AG04450 (cell line): Measurements from ENCODE around the gene SIN3B. TPM values are rescaled to one million over a fixed set of nuclear protein-coding genes. Genes with fewer than 3 reads are reported as not detected.

Source experiments
- CTCF ChIA-PET: fragments of 300-600, 350-600 bp; formaldehyde crosslinking; extraction: SDS; loops from one replicate; lab custom pipeline; 2022; ENCODE audit warnings: antibody characterized with exemption, inconsistent platforms; lab: Charles Lee
- POLR2A ChIA-PET: fragments of 350-600 bp; formaldehyde crosslinking; extraction: SDS; loops from one replicate; lab custom pipeline; 2021; ENCODE audit warnings: antibody characterized with exemption, inconsistent platforms; lab: Yijun Ruan, JAX
- DNase-seq: peaks from one replicate; pipeline ENCODE4 v3.0.0-alpha.2; 2011; ENCODE audit warnings: low read depth, low spot score
- H3K27ac ChIP-seq: one replicate; pipeline ENCODE4 v1.5.1; 2012; ENCODE audit warnings: low read depth, low read length, control low read depth
- H3K27me3 ChIP-seq: one replicate; pipeline ENCODE4 v1.6.0; 2012; ENCODE audit warnings: low read length; ENCODE audit not compliant: control insufficient read depth, insufficient read depth
- H3K4me3 ChIP-seq: 2 replicates; pipeline ENCODE4 v1.5.1; 2011; ENCODE audit warnings: mild to moderate bottlenecking, low read depth, low read length, control low read depth
- H3K9me3 ChIP-seq: 2 replicates; pipeline ENCODE4 v1.5.1; 2012; ENCODE audit warnings: low read length; ENCODE audit not compliant: control insufficient read depth, insufficient read depth
- CTCF ChIP-seq: IDR thresholded peaks from 2 replicates; pipeline ENCODE4 v1.5.1; 2011; ENCODE audit warnings: low read depth, low read length, control low read depth, inconsistent platforms
- polyA plus RNA-seq: library from polyadenylated mRNA; depleted of rRNA; stranded (reverse); fragments of >200 nt; gene quantifications from 2 replicates; pipeline ENCODE4 v1.2.3, GENCODE V29; 2011

Gene SIN3B
- polyA plus RNA-seq, 1 experiment, result 18.8 TPM

- POLR2A ChIA-PET, result no interaction called here
- no peak overlapping the region for H3K4me3 ChIP-seq
- no peak for TF ChIP-seq CTCF
- H3K9me3 ChIP-seq, result peaks cover 45% of the 10 kb centered on the region
- CTCF ChIA-PET, result interaction anchor here (0.7 kb wide), 1 partner anchor 141 kb away, joined by 3 read pairs; no protein-coding TSS in a partner anchor
- peaks cover 4% of the 10 kb centered on the region for H3K27me3 ChIP-seq
- DNase-seq, result no peak
- H3K27ac ChIP-seq, result no peak overlapping the region
Measured at GRCh38 chr19:16911046-16911445, 81.8 kb downstream of the SIN3B start.

GRCh38 chr19:16912780-16913179 is 83.6 kb downstream of the SIN3B start:
- H3K9me3 ChIP-seq, result peaks cover 45% of the 10 kb centered on the region
- POLR2A ChIA-PET, result no interaction called here

GRCh38 chr19:16914421-16914820 is 85.2 kb downstream of the SIN3B start:
- no peak for DNase-seq
- Histone ChIP-seq H3K9me3 (peaks cover 52% of the 10 kb centered on the region), H3K27me3 (peaks cover 4% of the 10 kb centered on the region), H3K27ac (no peak overlapping the region), H3K4me3 (no peak overlapping the region)
- no peak for TF ChIP-seq CTCF
- CTCF ChIA-PET, result no interaction called here
- POLR2A ChIA-PET, result no interaction called here

More at GRCh38 chr19:16912780-16913179, 83.6 kb downstream of the SIN3B start:
- H3K4me3 ChIP-seq, result no peak overlapping the region
- TF ChIP-seq CTCF, result no peak
- no peak for DNase-seq
- no peak overlapping the region for H3K27ac ChIP-seq
- peaks cover 4% of the 10 kb centered on the region for H3K27me3 ChIP-seq
- CTCF ChIA-PET, result no interaction called here

- peak overlapping the region; percentile 31 for H3K27ac ChIP-seq
- ChIA-PET POLR2A (no interaction called here), CTCF (no interaction called here)
- peaks cover 58% of the 10 kb centered on the region for H3K9me3 ChIP-seq
- H3K27me3 ChIP-seq, result peaks cover 4% of the 10 kb centered on the region
- no peak for DNase-seq
- TF ChIP-seq CTCF, result no peak
- no peak overlapping the region for H3K4me3 ChIP-seq
Measured at GRCh38 chr19:16915135-16915534, 85.9 kb downstream of the SIN3B start.

GRCh38 chr19:16915734-16916133 is 86.5 kb downstream of the SIN3B start:
- ChIA-PET CTCF (no interaction called here), POLR2A (no interaction called here)
- TF ChIP-seq CTCF, result no peak
- no peak overlapping the region for H3K4me3 ChIP-seq
- H3K9me3 ChIP-seq, result peaks cover 56% of the 10 kb centered on the region
- peaks cover 4% of the 10 kb centered on the region for H3K27me3 ChIP-seq
- no peak for DNase-seq
- no peak overlapping the region for H3K27ac ChIP-seq
